ENCODE data around the gene TEKT5.
"Not testable (repeated sequence)": the region's sequence is repeated elsewhere in the genome, so short reads cannot be mapped to it uniquely, and the experiment has no call there.

TEKT5 gene

DNA sequence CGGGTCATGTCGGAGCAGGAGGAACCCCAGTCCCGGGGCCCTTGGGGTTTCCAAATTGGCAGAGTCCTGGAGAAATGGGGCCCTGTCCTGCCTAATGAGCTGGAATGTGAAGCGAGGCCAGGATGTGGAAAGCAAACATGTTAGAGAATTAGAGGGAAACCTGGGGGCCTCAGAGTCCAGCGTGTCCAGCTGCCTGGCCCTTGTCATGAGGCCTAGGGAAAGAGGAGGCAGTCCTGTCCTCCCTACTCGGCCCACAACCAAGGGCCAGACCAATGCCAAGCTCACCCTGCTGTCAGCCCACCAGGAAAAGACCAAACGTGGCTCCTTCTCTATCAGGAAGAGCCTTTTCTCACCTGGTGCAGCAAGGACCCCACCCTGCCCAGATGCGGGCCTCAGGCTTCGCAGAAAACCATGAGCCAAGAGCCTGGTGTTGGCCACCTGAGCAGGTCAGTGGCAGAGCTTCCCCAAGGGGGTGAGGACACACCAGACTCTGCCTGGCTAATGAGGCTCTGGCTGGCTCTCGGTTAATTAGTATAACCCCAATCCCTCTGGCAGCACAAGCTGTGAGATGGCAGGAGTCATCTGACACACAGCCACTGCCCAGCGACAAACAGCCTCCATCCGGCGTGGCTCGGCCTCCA, 10.1 kb downstream of the TEKT5 start:
- DNase-seq, result no peak

DNA sequence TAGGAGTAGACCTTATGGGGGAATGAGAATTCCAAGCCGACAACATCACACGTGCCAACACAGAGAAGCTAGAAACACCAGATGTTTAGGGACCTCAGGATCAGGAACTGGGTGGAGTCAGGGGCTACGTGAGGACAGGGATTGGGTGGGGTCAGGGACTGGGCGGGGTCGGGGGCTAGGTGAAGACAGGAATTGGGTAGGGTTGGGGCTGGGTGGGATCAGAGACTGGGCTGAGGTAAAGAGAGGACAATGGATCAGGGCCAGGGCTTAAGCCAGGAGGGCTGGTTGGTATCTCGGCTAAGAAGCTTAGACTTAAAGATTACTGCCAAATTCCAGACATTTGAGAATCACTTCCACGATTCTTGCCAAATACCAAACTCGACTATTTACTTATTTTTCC, 11.6 kb downstream of the TEKT5 start:
- DNase-seq, result no peak

DNA sequence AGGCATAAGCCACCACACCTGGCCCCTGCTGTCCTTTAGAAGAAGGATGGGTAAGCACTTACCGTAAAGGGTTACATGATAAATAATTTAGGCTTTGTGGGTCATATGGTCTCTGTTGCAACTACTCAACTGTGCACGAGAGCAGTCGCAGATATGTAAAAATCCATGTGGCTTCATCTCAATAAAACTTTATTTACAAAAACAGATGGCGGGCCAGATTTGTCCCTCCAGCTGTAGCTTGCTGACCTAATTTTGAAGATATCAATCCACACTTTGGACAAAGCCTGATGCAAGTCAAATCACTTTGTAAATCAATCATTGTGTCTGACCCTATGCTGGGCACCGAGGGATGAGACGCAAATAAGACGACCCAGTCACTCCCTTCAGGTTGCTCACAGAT, 12.1 kb downstream of the TEKT5 start:
- DNase-seq, result no peak

DNA sequence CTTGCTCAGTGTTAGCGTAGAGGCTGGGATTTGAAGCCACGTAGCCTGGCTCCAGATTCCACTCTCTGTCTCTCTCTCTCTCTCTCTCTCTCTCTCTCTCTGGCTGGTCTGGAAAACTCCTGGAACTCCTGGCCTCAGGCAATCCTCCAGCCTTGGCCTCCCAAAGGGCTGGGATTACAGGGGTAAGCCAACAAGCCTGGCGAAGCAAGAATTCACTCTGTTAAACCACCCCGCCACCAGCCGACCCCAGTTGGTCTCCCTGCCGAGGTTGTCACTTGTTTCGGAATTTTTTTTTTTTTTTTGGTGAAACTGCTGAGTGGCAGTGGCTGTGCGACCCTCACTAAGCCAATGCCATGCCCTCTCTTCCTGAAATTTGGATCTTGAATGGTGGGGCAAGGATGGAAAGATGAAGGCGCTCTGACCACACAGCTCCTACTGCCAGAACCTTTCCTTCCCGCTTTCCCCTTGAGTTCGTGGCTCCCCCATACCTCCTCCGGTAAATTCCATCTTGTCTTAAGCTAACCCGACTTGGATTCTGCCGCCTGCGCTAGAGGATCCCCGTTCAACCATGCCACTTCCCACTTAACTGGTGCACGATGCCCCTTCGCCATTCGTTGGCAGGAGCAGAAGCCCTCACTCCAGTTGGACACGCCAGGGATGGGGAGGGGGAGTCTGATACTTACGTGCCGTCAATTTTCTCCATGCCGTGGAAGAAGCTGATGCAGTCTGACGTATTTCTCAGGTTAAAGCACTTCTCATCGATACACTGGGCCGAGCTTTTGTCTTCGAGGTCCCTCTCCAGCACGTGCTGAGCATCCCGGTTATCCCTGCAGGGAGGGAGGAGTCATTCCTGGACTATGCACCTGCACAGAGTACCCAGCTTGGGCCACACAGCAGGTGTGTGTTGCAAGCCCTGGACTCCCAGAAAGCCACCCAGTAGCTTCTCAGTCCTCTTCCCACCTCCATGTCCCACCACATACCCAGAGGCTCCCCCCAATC, 13.1 kb downstream of the TEKT5 start:
- DNase-seq, result no peak

DNA sequence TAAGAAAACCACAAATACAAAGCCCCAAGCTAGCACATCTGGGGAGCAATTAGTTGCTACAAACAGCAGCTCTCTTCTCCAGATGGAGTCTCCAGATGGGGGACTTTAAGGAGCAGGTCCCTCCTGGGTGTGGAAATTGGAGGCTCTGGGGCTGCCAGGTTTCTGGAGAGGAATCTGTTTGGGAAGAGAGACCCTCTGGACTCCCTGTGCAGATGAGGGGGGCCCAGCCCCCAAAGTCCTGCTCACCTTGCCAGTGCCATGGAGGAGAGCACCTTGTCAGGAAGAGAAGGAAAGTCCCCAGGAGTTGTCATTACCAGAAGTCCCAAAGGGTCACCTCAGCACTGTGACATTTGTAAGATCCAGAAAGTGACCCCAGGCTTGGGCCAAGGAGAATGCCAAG, 14.8 kb downstream of the TEKT5 start:
- DNase-seq, result no peak

DNA sequence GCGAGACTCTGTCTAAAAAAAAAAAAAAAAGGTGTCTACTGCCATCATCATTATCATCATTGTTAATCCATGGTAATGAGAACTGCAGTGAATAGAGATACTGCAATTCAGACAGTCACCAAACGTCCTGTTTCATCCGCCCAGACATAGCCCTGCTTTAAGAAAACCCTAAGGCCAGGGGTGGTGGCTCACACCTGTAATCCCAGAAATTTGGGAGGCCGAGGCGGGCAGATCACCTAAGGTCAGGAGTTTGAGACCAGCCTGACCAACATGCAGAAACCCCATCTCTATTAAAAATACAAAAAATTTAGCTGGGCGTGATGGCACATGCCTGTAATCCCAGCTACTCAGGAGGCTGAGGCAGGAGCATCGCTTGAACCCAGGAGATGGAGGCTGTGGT, 15.3 kb downstream of the TEKT5 start:
- not testable (repeated sequence) for DNase-seq

DNA sequence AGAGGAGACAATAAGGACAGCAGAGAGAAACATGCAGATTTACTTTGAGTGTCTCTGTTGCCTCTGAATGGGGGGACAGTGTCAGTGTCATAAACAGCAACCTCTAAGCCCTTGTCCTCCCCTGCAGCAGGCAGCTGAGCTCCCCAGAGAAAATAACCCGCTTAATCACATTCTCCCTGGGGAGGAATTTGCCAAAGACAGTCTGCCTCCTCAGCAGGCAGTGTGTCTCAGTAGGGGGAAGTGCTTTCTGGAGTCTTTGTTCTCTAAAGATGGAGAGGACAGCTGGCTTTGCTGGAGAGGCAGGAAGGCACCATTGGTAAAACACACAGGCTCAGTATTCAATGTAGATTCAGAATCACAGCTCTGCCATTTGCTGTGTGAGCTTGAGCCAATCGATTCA, 16.1 kb downstream of the TEKT5 start:
- DNase-seq, result no peak

DNA sequence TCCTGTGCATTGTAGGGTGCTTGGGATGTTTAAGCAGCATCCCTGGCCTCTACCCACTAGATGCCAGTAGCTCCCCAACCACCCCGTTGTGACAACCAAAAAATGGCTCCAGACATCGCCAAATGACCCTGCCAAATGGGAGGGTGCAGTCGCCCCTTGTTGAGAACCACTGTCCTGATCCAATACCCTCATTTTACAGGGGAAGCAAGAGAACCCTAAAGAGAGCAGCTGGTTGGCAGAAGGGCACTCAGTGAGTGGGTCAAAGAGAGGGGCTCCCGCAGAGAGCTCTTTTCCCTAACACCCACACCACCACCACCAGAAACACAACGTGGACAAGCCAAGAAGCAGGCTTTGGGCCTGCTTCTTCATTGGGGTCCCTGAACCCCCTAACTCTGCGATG, 18.4 kb downstream of the TEKT5 start:
- DNase-seq, result no peak

DNA sequence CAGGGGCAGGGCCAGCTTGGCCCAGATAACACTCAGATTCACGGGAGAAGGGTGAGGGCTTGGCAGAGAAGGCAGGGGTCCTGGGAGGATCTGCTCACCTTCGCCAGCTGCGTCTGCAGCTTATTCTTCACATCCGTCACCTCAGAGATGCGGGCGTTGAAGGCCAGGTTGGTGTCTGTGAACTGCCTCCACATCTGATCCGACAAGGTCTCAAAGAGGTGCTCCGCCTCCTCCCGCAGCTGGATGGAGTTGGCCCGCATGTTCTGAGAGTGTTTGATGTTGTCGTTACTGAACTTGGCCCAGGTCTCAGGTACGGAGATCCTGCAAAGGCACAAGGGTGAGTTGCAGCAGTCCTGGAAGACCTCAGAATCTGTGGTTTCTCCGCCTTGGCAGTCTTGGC, 18.9 kb downstream of the TEKT5 start:
- DNase-seq, result no peak

DNA sequence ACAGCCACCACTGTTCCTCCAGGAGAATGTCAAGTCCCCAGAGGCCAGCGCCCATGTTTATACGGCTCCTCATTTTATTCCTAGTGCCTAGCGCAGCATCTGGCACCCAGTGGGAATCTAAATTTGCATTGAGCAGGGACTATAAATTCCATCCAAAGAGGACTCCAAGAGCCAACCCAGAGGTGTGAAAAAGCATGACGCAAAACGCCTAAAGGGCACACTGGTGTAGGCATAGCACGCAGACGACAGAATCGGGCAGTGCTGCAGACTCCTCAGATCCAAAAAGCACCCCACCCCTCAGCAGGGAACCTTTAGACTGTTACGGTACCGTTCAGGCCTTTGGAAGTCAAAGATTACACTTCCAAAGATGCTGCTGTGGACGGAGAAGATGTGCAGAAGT, 19.5 kb downstream of the TEKT5 start:
- no peak for DNase-seq

DNA sequence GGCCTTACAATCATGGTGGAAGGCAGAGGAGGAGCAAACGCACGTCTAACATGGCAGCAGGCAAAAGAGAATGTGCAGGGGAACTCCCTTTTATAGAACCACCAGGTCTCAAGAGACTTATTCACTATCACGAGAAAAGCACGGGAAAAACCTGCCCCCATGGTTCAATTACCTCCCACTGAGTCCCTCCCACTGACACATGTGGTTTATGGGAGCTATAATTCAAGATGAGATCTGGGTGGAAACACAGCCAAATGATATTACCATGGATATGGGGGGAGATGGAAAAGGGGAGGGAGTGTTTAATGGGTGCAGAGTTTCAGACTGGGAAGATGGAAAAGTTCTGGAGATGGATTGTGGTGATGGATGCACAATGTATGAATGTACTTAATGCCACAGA, 23.0 kb downstream of the TEKT5 start:
- no peak for DNase-seq

DNA sequence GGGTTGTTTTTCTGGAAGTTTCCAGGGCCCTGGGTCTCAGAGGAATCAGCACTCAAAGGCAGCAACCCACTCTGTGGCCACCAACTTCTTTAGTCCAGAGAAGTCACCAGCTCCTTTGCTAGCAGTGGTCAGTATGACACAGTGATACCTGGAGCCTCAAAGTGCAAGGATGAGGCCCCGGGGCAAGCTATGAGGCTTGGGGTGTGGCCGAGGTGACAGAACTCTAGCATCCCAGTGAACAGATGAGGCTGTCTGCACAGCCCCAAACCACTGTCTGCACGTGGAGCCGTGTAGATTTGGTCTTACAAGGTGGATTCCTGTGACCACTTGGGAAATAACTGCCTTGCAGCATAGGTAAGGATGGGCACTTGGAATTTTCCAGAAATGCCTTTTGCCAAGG, 24.9 kb downstream of the TEKT5 start:
- no peak for DNase-seq

DNA sequence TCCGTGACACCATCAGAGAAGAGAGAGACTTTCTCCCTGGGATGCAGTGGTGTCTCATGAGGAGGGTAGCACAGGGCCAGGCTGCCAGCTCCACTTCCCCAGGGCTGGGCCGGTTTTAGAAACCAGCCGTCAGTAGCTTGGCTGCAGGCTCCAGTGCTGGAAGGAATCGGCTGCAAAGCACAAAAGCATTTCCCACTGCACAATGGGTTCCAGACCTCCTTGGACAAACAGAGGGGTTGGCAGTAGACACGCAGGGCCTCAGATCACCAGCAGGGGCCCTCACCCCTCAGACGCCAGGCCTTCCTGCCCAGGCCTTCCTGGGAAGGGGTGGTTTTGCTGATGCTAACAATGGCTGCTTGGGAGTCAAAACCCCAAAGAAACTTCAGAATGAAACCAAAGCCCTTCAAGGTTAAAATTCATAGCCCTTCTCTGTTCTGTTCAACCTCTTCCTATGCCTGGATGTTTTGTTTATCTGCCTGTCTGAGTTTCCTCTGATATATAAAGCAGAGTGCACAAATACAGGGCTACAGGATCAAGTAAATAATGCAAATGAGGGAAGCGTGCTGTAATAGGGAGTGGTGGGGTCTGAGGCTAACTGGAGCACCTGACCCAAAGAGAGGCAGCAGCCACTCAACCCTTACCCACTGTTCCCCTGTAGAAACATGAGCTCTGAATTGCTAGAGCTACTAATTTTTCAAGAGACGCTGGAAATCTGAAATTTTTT, 26.2 kb downstream of the TEKT5 start:
- DNase-seq, result peak; percentile 3

DNA sequence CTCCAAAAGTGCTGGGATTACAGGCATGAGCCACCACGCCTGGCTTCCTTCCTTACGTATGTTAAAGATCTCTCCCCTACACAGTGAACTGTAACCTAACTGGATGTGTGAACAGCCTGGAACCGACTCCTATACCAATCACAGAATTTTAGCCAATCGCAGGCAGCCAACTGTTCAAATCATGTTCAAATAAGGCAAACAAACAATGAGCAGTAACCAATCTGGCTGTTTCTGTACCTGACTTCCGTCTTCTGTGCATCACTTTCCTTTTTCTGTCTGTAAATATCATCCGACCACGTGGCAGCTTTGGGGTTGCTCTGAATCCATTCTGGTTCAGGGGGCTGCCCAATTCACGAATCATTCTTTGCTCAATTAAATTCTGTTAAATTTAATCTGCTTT, 27.5 kb downstream of the TEKT5 start:
- no peak for DNase-seq

DNA sequence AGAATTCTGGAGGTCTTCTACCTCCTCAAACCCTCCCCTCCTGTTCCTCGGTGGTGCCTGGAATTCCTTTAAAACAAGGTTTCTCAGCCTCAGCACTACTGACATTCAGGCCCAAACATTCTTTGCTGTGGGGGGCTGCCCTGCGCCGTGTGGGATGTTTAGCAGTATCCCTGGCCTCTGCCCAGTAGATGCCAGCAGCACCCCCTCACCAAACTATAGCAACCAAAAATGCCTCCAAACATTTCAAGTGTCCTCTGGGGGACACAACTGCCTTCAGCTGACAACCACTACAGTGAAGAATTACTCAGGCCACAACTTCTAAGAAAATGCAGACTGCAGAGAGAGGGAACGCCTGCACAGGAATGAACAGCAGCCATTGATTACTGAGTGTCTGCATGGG, 28.4 kb downstream of the TEKT5 start:
- DNase-seq, result no peak

DNA sequence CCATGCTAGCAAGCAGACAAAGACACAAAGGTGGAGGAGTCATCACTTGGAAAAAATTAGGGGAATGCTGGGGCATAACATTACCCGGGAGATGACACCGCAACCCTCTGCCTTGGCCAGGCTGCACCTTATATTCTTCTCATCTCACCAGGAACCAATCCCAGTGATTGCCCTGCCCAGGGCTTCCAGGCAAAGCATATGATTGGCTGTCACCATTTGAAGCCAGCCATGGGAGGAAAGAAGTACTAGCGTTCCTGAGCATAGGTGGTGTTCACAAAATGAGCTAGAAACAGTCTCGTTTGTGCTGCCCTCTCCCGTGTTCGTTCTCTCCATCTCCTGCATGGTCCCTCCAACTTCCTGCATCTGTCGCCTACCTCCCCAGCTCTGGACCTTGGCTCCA, 29.6 kb downstream of the TEKT5 start:
- no peak for DNase-seq

DNA sequence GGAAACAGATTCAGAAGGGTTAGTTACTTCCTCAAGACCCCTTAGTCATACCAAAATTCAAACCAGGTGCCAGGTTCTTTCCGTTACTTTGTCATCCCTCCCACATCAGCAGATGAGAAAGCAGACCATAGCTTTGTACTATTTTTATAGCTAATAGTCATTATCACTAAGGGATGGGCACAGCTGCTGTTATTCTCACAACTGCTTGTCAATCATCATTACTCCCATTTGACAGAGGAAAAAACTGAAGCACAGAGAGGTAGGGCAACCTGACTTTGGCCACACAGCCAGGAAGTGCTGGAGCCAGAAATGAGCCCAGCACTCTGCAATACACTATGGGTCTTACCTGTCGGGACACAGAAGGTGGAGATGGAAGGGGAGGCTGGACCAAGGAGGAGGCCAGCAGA, 30.0 kb downstream of the TEKT5 start:
- no peak for DNase-seq

DNA sequence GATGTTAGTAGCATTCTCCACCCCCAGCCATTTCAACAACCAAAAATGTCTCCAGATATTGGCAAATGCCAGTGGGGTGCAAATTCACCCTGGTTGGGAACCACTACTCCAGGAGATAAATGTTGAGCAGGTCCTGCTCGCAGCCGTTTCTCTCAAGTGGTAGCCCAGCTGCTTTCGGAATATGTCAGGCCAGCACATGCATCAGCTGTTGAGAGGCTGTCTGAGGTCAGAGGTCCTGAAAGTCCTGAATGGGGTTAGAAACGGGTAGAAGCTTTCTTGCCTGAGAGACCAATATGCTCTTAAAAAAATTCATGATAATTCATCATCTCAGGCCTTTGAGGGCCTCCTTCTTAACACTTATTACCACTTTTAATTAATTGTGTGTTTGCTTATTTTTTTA, 31.0 kb downstream of the TEKT5 start:
- DNase-seq, result no peak

DNA sequence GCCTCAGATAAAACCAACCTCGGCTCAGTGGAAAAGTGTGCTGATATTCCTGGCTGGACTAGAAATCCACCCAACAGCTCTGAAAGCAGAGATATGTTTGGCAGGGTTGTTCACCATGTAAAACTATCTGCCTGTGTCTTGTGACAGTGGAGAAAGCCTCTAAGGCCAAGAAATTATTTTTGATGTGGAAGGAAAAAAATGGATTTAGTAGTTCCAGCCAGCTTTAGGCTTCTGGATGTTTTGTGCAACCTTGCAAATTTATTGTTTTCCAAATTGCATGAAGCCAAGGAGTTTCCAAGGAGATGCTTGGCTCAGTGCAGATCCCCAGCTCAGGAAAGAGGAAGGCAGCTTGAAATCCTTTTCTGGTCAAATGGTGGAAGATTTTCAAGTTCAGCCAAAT, 31.6 kb downstream of the TEKT5 start:
- DNase-seq, result no peak

DNA sequence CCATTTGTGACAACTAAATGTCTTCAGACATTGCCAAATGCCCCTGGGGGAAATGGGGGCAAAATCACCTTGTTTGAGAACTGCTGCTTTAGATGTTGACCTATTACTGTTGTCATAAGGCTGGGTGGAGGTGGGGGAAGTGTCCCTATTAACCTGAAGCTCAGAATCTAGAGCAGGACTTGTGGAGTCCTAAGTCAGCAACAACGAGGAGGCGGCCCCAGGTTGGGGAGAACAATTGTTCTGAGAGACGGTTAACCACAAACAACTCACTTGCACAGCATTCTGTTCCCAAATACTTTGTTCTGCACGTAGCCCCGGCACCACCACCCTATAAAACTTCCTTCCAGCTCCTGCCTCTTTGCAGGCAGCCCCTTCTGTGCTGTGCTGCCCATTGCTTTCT, 32.5 kb downstream of the TEKT5 start:
- no peak for DNase-seq

DNA sequence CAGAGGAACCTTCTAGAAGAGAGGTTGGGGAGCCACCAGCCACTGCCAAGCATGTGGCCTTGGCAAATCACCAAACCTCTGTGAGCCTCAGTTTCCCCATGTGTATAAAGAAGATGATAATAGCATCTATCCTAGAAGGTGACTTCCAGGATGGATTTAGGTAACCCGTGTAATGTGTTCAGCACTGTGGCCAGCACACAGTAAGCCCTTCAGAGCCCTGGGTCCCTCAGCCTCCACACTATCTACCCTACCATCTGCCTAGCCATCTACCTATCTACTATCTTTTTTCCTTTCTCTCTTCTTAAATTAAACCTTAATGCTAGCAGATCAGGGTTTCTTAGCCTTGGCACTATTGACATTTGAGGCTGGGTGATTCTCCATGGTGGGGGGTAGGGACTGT, 33.0 kb downstream of the TEKT5 start:
- DNase-seq, result no peak

DNA sequence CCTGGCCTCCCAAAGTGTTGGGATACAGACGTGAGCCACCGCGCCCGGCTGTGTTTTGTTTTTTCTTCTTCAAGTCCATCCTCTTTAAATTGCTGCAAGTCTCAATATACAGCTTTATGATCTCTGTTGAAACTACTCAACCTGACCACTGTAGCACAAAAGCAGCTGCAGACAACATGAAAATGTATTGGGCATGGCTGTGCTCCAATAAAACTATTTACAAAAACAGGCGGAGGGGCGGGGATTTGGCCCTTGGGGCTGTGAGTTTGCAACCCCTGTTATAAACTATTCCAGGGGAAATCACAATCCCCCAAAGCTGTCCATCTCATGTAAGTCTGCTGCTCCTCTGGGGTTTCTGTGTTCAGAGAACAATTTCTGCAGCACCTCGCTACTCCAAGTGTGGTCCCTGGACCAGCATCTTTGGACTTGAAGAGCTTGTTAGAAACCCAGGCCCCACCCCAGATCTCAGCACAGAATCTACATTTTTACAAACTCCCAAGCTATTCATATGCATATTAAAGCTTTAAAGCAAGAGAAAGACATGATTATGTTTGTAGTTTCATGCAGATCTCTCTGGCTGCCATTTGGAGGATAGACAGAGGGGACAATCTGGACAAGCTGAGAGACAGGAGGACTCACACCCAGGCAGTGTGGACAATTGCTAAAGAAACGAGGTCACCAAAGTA, 33.6 kb downstream of the TEKT5 start:
- DNase-seq, result no peak

DNA sequence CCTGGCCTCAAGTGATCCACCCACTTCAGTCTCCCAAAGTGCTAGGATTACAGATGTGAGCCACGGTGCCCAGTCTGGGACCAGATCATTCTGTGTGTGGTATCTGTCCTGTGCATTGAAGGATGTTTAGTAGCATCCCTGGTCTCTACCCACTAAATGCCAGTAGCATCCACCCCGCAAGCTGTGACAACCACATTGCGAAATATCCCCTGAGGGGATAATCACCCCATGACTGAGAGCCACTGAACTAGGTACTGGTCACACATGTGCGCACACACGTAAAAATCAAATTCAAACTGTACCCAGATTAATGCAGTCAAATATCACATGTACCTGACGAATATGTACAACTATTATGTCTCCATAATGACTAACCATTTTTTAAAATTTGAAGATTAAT, 35.8 kb downstream of the TEKT5 start:
- no peak for DNase-seq
